Fibroblast of the aortic adventitia (primary cell): ENCODE results near the gene SEC24C. TPM values are rescaled to one million over a fixed set of nuclear protein-coding genes. Genes with fewer than 3 reads are reported as not detected.
"Not testable (repeated sequence)": the region's sequence is repeated elsewhere in the genome, so short reads cannot be mapped to it uniquely, and the experiment has no call there.

Source experiments
- DNase-seq: peaks from one replicate; pipeline ENCODE4 v3.0.0-alpha.2; 2010; ENCODE audit warnings: low read depth
- H3K4me3 ChIP-seq: 2 replicates; pipeline ENCODE4 v1.5.1; 2011; ENCODE audit warnings: low read depth, mild to moderate bottlenecking, control low read depth, low read length, moderate library complexity
- CTCF ChIP-seq: IDR thresholded peaks from 2 replicates; pipeline ENCODE4 v1.5.1; 2011; ENCODE audit warnings: mild to moderate bottlenecking, low read length, control low read depth, inconsistent platforms; ENCODE audit not compliant: insufficient read depth
- total RNA-seq: library from RNA; depleted of rRNA; stranded (reverse); fragments of >200 nt; gene quantifications from 2 replicates; pipeline ENCODE4 v1.2.3, GENCODE V29; 2012; ENCODE audit warnings: low replicate concordance

Gene SEC24C
- total RNA-seq, 1 donor, result 45.2 TPM

- no peak for DNase-seq
- no peak for TF ChIP-seq CTCF
- no peak overlapping the region for H3K4me3 ChIP-seq
Observed at GRCh38 chr10:73793456-73793855, 49.3 kb downstream of the SEC24C start.

- H3K4me3 ChIP-seq, DNase-seq: not testable (repeated sequence)
Observed at GRCh38 chr10:73795491-73795890, 51.3 kb downstream of the SEC24C start.

GRCh38 chr10:73796035-73796434 lies 51.9 kb downstream of the SEC24C start:
- H3K4me3 ChIP-seq, DNase-seq: not testable (repeated sequence)

GRCh38 chr10:73796766-73797165 lies 52.6 kb downstream of the SEC24C start:
- no peak for TF ChIP-seq CTCF
- DNase-seq, result no peak
- H3K4me3 ChIP-seq, result no peak overlapping the region

- no peak overlapping the region for H3K4me3 ChIP-seq
- DNase-seq, result no peak
- TF ChIP-seq CTCF, result no peak
Observed at GRCh38 chr10:73797324-73798025, 53.3 kb downstream of the SEC24C start.

- H3K4me3 ChIP-seq, result no peak overlapping the region
- no peak for DNase-seq
- TF ChIP-seq CTCF, result no peak
Observed at GRCh38 chr10:73798087-73798486, 53.9 kb downstream of the SEC24C start.

- no peak for DNase-seq
- no peak for TF ChIP-seq CTCF
- no peak overlapping the region for H3K4me3 ChIP-seq
Observed at GRCh38 chr10:73798927-73799560, 54.9 kb downstream of the SEC24C start.
